Activated T-cell treated with anti-CD3 and anti-CD28 coated beads, Interleukin-2, amount 50 U/mL, for 1 hour (primary cell): ENCODE measurements around the gene VPS41.

Experiments
- DNase-seq: peaks from one replicate; pipeline ENCODE4 v3.0.0-alpha.2; 2020

Gene VPS41

GRCh38 chr7:38905056-38905759, 3.8 kb downstream of the VPS41 start:
- no peak for DNase-seq

DNA sequence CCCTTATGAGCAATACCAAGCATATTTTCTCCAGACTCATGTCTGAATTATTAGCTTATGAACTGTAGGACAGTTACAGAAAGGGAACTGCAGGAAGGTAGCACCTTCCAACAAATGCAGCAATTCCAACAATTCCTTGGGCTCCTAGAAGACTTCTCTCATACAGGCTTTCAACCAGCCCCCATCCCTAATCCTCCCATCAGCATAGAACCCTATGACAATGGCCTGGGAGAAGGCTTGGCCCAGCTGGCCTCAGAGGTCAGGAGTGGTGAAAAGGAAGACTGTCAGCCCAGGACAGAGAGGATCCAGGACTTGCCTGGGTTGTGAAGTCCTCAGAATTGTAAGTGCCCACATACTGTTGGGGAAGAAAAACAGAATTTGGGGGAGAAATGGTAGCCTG, 5.9 kb downstream of the VPS41 start:
- DNase-seq: no peak

GRCh38 chr7:38902449-38902848, 6.5 kb downstream of the VPS41 start:
- DNase-seq: no peak

GRCh38 chr7:38893061-38893460, 15.9 kb downstream of the VPS41 start:
- no peak for DNase-seq

- DNase-seq: no peak
Measured at GRCh38 chr7:38890597-38890996, 18.4 kb downstream of the VPS41 start.

DNA sequence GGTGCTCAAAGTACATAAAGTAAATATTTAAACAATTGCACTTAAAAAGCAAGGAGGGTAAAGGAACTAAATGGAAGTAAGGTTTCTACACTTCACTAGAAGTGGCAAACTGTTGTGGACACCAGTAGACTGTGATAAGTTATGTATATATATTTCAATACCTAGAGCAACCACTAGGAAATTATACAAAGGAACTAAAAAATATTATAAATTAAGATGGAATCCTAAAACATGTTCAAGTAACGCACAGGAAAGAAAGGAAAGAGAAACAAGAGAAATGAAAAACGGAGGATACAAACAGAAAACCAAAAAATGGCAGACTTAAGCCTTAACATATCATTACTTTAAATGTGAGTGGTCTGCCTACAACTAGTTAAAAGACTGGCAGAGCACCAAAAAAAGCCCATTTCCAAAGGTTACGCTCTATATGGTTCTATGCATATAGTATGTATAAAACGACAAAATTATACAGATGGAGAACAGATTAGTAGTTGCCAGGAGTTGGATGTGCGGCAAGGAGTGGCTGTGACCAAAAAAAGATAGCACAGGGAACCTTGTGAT, 19.0 kb downstream of the VPS41 start:
- no peak for DNase-seq

DNA sequence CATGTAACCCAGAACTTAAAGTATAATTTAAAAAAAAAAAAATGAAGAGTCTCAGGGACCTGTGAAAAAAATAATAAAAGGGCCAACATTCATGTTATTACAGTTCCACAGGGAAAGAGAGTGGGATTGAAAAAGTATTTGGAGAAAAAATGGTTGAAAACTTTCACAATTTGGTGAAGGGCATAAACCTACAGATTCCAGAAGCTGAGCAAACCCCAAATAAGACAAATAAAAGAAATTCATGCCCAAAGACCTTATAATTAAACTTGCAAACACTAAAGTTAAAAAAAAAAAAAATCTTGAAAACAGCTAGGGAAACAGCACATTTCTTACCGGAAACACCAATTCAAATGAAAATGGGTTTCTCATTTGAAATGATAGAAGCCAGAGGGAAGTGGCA, 19.9 kb downstream of the VPS41 start:
- no peak for DNase-seq

DNA sequence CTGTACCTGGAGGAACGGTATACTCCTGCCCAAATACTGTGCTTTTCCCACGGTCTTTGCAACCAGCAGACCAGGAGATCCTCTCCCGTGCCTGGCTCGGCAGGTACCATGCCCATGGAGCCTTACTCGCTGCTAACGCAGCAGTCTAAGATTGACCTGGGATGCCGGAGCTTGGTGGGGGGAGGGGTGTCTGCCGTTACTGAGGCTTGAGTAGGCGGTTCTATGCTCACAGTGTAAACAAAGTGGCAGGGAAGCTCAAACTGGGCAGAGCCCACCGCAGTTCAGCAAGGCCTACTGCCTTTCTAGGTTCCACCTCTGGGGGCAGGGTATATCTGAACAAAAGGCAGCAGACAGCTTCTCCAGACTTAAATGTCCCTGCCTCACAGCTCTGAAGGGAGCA, 22.7 kb downstream of the VPS41 start:
- no peak for DNase-seq

DNA sequence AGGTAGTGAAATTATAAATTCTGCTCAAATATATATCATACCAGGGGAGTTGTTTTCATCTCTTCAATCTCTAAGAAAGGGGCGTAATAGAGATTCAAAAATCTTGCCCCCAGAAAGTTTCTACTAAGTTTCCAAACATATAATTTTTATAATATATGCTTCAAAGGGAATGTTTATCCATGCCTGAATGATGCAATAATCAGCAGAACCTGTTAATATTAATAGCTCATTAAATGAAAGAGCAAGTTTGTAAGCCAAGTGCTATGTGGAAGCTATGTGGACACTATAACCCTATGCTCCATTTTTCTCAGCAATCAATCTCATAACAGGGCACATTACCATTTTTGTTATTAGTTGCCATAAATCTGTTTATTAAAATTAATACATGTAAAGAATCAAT, 25.3 kb downstream of the VPS41 start:
- DNase-seq: no peak

- no peak for DNase-seq
Measured at GRCh38 chr7:38881947-38882684, 26.9 kb downstream of the VPS41 start.

DNA sequence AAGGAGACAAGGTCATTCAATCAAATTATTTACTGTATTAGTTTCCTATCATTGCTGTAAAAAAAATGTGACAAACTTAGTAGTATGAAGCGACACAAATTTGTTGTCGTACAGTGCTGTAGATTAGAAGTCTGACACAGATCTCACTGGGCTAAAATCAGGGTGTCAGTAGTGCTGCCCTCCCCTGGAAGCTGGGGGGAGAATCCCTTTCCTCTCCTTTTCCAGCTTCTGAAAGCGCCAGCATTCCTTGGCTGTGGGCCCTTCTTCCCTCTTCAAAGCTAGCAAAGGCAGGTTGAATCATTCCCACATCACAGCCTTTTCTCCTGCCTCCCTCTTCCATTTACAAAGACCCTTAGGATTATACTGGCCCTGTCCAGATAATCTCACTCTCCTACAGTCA, 28.0 kb downstream of the VPS41 start:
- DNase-seq: no peak

GRCh38 chr7:38880454-38880853, 28.5 kb downstream of the VPS41 start:
- no peak for DNase-seq

GRCh38 chr7:38880035-38880434, 29.0 kb downstream of the VPS41 start:
- DNase-seq: no peak

- no peak for DNase-seq
Measured at GRCh38 chr7:38878694-38879457, 30.1 kb downstream of the VPS41 start.

GRCh38 chr7:38873433-38873832, 35.6 kb downstream of the VPS41 start:
- no peak for DNase-seq

GRCh38 chr7:38872202-38872601, 36.8 kb downstream of the VPS41 start:
- DNase-seq: no peak

DNA sequence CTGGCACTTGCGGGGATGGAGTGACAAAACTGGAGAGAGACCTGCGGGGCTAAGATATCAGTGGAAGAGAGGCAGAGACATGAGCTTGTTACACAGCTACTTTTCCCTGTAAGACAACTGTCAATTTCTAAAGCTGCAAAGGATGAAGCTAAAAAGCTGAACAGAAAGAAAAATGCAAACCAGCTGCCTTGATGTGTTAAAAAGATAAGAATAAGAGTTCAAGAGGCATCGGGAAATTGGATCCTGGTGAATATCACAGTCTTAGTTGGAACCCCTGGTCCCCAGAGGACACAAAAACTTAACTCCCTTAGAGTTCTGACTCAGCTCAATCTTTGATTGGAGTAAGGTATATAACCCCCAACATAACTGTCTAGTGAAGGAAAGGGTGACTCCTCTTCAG, 38.8 kb downstream of the VPS41 start:
- no peak for DNase-seq

GRCh38 chr7:38863601-38864291, 45.2 kb downstream of the VPS41 start:
- DNase-seq: no peak

- DNase-seq: no peak
Measured at GRCh38 chr7:38862666-38863065, 46.3 kb downstream of the VPS41 start.

GRCh38 chr7:38858259-38858884, 50.6 kb downstream of the VPS41 start:
- no peak for DNase-seq

GRCh38 chr7:38855867-38856266, 53.1 kb downstream of the VPS41 start:
- no peak for DNase-seq

- no peak for DNase-seq
Measured at GRCh38 chr7:38855386-38855785, 53.6 kb downstream of the VPS41 start.
